NCI-H1930 (cell line): ENCODE results near the gene EPHB1.
"Not testable (repeated sequence)": the region's sequence is repeated elsewhere in the genome, so short reads cannot be mapped to it uniquely, and the experiment has no call there.

Experiments used
- DNase-seq, 2 experiments: peaks; one replicate each; lab custom pipeline; 2025; lab: John Stamatoyannopoulos, UW

The EPHB1 gene

DNA sequence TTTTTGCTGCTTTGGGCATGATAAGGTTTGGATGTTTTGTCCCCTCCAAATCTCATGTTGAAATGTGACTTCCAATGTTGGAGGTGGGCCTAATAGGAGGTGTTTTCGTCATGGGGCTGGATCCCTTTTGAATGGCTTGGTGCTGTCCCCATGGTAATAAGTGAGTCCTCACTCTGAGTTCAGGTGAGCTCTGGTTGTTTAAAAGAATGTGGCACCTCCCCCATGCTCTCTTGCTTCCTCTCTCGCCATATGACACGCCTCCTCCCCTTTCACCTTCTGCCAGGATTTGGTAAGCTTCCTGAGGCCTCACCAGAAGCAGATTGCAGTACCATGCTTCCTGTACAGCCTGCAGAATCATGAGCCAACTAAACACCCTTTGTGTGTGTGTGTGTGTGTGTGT lies 255.5 kb downstream of the EPHB1 start:
- no peak for DNase-seq

DNA sequence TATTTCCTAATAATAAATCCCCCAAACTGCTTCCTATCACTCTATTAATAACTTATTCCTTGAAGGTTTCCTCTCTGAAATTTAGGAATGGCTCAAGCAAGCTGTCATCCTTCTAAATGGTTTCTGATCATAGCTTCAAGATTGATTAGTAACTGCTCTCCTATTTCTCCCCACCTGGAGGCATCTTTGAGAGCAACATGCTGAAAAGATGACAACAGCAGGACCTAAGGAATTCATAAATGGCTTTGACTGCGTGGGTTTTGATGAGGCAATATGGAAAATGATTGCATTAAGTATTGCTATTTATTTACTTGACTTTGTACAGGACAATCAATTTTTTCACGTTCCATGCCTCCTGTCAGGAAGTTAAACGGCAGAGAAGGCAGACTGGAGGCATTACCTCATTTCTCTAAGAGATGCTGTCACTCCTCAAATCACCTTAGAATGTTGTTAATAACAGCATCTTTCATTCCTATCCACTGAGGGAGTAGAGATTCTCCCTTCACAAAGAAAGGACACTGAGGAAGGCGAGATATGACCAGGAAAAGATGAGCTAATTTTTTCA lies 256.4 kb downstream of the EPHB1 start:
- DNase-seq = no peak

DNA sequence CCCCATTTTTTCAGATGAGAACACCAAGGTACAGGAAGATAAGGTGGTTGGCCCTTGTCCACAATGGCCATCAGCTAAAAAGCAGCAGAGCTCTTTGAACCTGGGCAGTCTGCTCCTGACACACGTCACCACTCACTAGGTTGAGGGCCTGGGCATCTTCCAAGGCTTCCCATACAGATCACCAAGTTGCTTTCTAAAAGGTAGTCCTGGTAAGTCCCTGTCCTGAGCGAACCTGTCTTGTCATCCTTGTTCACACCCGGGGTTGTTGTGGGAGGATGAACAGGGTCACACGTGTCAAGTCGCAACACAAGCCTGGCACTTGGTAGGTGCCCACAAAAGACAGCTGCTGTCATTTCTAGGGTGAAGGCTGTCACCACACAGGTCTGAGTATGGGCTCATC lies 260.4 kb downstream of the EPHB1 start:
- no peak for DNase-seq

- DNase-seq = no peak
These were observed 261.1 kb downstream of the EPHB1 start for GRCh38 chr3:135056084-135056730.

DNA sequence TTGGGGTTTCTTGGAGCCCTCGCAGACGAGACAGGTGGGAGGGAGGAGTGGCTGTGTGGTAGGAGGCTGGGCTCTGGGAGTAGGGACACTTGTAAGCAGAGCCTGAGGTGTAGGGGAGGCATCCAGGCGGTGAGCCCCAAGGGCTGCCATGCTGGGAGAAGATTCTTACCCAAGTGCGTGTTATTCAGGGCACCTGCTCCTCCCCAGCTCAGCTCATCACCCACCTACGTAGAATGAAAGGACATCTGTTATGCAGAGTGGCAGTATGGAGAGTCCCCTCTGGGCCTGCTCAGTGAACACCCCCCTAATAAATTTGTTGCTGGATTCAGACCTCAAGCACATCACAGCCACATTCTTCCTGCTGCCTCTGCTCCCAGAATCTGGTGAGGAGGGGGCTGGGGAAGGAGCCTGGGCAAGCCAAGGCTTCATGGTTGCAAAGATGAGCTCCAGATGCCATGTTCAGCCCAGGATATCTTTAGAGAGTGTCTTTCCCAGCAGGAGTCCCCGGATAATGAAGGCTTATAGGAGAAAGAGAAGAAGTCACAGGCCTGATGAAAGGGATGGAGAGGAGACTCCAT lies 261.8 kb downstream of the EPHB1 start:
- no peak for DNase-seq

- DNase-seq = no peak
These were observed 262.9 kb downstream of the EPHB1 start for GRCh38 chr3:135057996-135058395.

- no peak for DNase-seq
These were observed 264.5 kb downstream of the EPHB1 start for GRCh38 chr3:135059580-135059979.

DNA sequence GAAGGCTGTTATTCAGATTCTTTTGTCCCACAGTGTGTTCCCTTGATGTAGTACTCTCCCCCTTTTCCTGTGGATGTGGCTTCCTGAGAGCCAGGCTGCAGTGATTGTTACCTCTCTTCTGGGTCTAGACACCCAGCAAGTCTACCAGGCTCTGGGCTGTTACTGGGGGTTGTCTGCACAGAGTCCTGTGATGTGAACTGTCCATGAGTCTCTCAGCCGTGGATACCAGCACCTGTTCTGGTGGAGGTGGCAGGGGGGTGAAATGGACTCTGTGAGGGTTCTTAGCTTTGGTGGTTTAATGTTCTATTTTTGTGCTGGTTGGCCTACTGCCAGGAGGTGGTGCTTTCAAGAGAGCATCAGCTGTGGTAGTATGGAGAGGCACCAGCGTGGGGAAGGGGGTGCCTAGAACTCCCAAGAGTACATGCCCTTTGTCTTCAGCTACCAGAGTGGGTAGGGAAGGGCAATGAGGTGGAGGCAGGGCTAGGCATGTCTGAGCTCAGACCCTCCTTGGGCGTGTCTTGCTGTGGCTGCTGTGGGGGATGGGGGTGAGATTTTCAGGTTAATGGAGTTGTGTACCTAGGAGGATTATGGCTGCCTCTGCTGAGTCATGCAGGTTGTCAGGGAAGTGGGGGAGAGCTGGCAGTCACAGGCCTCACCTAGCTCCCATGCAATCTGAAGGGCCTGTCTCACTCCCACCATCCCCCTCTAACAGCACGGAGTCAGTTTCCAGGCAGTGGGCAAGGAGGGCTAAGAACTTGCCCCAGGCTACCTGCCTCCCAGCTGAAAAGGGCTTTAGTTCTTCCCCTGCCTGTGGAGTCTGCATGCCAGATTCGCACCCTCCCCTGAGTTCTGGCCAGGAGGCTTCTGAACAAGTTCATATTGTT lies 272.0 kb downstream of the EPHB1 start:
- not testable (repeated sequence) for DNase-seq

DNA sequence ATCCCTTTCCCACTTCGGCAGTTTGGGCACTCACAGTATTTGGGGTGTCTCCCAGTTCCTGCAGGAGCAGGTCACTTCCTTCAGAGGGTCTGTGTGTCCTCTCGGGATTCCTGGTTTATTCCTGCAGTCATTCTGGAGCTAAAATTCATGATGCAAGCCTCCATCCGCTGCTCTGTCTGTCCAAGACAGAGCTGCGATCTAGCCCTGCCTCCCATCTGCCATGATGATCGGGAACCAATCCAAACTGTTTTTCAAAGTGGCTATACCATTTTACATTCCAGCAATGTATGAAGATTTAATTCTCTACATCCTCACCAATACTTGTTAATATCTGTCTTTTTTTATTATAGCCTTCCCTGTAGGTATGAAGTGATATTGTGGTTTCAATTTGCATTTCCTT lies 273.0 kb downstream of the EPHB1 start:
- DNase-seq = no peak

DNA sequence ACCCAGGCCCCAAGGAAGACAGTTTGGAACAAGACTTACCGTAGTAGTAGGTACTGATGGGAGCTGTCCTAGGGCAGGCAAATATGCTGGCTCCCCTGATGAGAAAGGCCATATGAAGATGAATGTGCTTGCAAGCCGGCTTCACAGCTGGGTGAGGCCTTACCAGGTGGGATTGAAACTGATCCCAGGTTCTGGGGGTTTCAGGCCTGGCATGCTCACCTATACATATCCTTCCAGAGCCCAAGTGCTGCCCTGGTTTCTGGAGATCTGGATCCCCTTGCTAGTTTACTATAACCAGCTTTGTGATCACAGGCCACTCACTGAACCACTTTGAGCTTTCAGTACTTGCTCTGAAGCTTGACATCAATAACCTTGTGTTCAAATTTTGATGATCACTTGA lies 274.3 kb downstream of the EPHB1 start:
- no peak for DNase-seq

- DNase-seq = no peak
These were observed 276.4 kb downstream of the EPHB1 start for GRCh38 chr3:135071483-135071882.

DNA sequence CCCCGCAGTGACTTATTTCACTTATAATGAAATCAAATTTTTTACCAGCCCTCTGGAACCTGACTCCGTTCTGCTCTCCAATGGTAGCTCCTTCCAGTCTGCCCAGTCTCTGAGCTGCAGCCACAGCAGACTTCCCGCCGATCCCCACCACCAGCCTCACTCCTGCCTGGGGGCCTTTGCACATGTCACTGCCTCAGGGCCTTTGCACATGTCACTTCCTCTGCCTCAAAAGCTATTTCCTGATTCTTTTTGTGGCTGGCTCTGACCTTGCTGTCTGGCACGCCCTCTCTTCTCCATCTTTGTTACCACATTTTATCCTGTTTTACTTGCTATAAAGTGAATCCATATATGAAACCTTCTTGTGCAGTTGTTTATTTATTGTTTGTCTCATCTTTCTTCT lies 277.4 kb downstream of the EPHB1 start:
- DNase-seq = no peak

- no peak for DNase-seq
These were observed 280.1 kb downstream of the EPHB1 start for GRCh38 chr3:135075157-135075556.

- no peak for DNase-seq
These were observed 281.3 kb downstream of the EPHB1 start for GRCh38 chr3:135076341-135076740.

DNA sequence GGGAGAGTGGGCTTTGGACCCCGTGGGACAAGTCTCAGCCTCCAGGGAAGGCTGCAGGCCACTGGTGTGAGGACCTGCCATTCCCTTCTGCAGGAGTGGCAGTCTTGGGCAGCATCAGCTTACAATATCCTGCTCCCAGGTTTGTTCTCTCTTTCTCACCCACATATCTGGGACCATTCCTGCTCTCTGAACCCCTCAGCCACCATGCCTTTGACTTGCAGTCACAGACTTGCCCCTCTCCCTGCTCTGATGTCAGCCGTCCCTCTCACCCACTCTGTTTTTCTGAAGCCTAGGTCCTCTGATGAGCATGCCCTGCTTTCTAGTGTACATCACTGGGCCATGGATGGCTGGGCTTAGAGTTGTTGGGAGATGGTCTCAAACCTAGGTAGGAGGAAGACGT lies 282.1 kb downstream of the EPHB1 start:
- no peak for DNase-seq

DNA sequence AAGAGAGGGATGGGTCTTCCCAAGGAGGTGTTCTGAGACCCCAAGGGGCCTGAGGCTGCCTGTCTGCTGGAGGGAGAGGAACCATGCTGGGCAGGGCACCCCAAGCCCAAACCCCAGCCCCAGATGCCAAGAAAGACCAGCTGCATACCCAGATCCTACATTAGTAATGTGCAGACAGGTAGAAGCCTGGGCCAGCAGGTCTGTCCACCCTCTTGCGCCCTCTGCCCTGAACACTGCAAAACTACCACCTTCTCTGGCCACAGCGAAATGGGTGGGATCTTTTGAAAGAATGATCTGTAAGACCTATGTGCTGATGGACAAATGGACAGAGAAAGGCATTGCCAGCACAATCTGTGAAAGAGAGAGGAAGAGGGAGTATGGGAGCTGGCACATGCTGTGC lies 283.2 kb downstream of the EPHB1 start:
- no peak for DNase-seq

DNA sequence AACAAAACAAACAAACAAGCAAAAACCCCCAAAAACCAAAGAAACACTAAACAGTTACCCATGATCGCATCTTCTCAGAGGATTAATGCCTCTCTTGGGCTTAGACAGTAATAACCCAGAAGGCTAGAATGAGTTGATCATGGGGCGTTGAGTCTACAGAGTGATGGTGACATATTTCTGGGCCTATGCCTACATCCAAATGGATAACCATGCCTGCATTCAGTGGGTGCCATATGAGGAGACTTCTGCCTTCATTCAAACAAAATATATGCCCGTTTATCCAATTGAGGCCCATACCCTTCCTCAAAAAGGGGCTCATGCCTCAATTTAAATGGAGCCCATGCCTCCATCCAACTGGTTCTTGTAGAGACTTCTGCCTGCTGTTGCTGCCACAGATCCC lies 284.0 kb downstream of the EPHB1 start:
- DNase-seq = no peak

- no peak for DNase-seq
These were observed 286.4 kb downstream of the EPHB1 start for GRCh38 chr3:135081451-135081850.

DNA sequence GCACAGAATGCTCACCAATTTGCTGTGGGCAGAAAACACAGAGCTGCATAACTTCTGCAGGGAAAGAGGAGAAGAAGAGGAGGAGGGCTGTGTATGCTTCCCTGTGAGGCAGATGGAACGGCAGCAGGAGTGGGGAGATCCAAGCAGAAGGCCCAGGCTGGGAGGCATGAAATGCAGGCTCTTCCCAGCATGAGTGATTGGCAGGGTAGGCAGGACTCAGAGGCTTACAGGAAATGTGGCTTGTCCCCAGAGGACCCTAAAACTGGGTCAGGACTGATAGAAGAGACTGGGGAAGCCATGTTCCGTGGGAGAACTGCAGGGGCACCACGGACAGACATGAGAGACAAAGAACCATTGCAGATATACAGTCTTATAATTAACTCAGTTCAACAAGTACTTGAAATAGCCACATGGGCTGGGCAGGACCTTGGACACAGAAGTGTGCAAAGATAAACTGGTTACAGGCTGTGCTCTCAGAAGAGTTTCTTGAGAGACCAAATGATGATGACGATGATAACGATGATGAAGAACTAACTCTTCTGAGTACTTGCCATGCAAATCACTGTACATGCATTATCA lies 286.9 kb downstream of the EPHB1 start:
- no peak for DNase-seq

DNA sequence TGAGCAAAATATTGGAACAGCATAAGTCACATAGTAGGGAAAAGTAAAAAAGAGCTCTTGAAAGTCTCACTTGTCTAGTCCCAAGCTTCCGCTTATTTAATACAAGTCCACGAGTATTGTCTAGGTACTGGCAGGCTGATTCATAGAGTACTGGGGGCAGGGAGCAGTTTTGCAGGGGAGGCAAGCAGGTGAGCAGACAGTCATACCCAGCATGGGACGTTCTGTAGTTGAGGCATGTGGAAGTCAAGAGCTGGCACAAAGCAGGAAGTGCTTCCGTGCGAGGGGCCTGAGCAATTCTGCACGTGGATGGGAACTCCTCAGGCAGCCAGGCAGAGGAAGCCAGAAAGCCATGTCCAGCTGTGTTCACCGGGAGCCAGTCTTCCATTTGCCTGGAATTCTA lies 287.6 kb downstream of the EPHB1 start:
- no peak for DNase-seq

- no peak for DNase-seq
These were observed 288.1 kb downstream of the EPHB1 start for GRCh38 chr3:135083179-135083578.

DNA sequence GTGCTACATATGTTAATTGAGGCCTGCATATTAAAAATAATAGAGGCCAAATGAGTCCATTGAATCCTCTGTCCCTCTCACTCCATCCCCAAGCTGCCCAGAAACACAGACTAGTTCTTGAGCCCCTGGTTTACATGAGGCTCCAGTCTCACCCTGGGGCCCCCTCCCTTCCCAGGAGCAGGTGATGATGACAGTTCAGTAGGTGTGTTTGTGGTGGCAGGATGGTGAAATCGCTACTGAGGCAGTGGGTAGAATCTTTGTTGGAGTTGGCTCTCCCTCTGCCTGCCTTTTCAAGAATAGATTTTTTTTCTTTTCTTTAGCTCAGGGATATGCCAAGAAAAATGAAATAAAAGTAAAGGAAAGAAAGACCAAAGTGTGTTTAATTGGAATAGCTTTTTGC lies 288.7 kb downstream of the EPHB1 start:
- DNase-seq = no peak

GRCh38 chr3:135084405-135084804 lies 289.3 kb downstream of the EPHB1 start:
- no peak for DNase-seq
